SH-SY5Y (cell line): ENCODE measurements around the gene RYR1.

Experiments
- GATA2 ChIP-seq: IDR thresholded peaks from 2 replicates; pipeline ENCODE4 v1.6.1; 2011; ENCODE audit warnings: mild to moderate bottlenecking, low read depth, low read length
- GATA3 ChIP-seq: IDR thresholded peaks from 2 replicates; pipeline ENCODE4 v1.6.1; 2011; ENCODE audit warnings: low read depth, mild to moderate bottlenecking, low read length, moderate library complexity

- no peak for TF ChIP-seq GATA3
- no peak for TF ChIP-seq GATA2
Observed at GRCh38 chr19:38483016-38483630, 49.6 kb downstream of the RYR1 start.
